Measurements from ENCODE around the gene EPHB3. TPM values are rescaled to one million over a fixed set of nuclear protein-coding genes. Genes with fewer than 3 reads are reported as not detected.

EPHB3 gene
- total and polyA plus RNA-seq, 4 experiments from 2014 or later = 0.04 to 0.79 (median 0.48) TPM

DNA sequence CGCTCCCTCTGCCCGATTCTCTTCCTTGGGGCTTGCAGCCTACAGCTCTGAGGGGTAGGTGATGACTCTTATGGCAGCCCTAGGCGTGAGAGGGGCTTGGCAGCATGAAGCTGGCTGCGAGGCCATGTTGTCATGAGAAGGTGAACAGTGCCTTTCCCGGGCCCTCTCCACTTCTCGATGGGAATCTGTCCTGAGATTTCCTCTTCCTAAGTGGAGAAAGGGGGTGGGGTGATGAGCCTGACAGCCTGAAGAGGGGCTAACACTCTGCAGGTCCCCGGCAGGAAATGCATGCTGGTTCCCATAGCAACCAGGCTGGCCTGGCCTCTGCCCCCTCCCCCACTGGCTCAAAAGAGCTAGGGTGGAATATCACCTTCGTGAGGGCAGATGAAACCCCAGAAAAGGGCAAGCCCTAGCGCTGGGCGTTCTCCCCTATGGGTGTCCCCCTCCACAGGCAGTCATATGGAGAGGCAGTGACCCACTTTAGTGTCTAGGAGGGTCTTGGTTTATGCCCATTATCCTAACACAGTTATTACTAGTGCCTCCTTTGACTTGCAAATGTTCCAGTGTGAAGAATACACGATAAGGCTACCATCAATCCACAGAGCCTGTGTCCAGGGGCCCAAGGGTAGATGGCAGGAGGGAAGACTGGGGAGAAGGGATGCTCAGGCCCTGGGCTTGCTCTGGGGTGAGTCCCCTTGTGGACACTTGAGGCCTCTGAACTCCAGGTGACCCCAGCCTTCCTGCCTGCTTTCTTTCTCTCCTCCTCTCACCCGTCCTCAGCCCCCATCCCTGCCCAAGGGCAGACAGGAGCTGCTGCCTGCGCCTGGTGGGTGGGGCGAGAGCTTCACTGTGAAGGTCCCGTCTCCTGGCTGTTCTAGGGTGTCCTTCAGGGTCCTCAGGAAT lies 13.2 kb downstream of the EPHB3 start:
- H3K9me3 Mint-ChIP-seq = no peaks in the 10 kb centered on the region
- H3K36me3 Mint-ChIP-seq = peaks cover 0 to 9% of the 10 kb centered on the region in 2 donors
- no peak overlapping the region for H3K27ac Mint-ChIP-seq
- peaks cover 6 to 21% of the 10 kb centered on the region in 2 donors for H3K27me3 Mint-ChIP-seq
- POLR2A ChIA-PET (ENCODE audit: partially characterized antibody) = no interaction called here
- CTCF ChIA-PET (ENCODE audit: partially characterized antibody) = interaction anchor here (2.1 kb wide), 1 partner anchor 14 kb away, joined by 6 read pairs; the partner anchor contains the start of gene EPHB3
- intact Hi-C loops (cut with micrococcal nuclease) = no loop called here
- no peak overlapping the region for H3K4me3 Mint-ChIP-seq
- Histone ChIP-seq H3K27ac (ENCODE audit: low read depth, low read length) (no peak overlapping the region), H3K4me3 (ENCODE audit: low read length in 2 of 2) (no peak overlapping the region), H3K9me3 (ENCODE audit: control insufficient read depth in 1 of 2, low read length in 2 of 2) (no peaks in the 10 kb centered on the region), H3K27me3 (ENCODE audit: insufficient read depth, low read length) (no peaks in the 10 kb centered on the region), H3K36me3 (ENCODE audit: insufficient read depth, low read length) (no peaks in the 10 kb centered on the region), H3K4me1 (ENCODE audit: insufficient read depth, low read length) (peaks cover 2% of the 10 kb centered on the region)
- no peaks in the 10 kb centered on the region for H3K4me1 Mint-ChIP-seq
- DNase-seq = no peak

DNA sequence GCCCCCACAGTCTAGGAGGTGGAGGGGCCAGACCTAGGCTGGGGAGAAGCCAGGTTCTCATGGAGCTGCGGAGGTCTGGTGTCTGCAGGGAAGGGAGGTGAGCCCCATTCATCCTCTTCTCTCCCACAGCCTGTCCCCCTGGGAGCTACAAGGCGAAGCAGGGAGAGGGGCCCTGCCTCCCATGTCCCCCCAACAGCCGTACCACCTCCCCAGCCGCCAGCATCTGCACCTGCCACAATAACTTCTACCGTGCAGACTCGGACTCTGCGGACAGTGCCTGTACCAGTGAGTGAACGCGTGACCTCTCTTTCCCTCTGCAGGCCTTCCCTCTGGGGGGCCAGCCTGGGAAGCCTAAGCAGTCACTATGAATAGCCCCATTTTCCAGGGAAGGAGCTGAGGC lies 14.1 kb downstream of the EPHB3 start:
- Mint-ChIP-seq H3K4me1 (peaks cover 0 to 4% (median 0%) of the 10 kb centered on the region in 4 donors), H3K4me3 (no peak overlapping the region), H3K9me3 (no peaks in the 10 kb centered on the region), H3K27me3 (peaks cover 3 to 20% of the 10 kb centered on the region in 2 donors), H3K27ac (no peak overlapping the region), H3K36me3 (peaks cover 0 to 9% of the 10 kb centered on the region in 2 donors)
- Histone ChIP-seq H3K36me3 (ENCODE audit: insufficient read depth, low read length) (no peaks in the 10 kb centered on the region), H3K4me1 (ENCODE audit: insufficient read depth, low read length) (no peaks in the 10 kb centered on the region), H3K27me3 (ENCODE audit: insufficient read depth, low read length) (no peaks in the 10 kb centered on the region), H3K27ac (ENCODE audit: low read depth, low read length) (no peak overlapping the region), H3K9me3 (ENCODE audit: control insufficient read depth in 1 of 2, low read length in 2 of 2) (no peaks in the 10 kb centered on the region), H3K4me3 (ENCODE audit: low read length in 2 of 2) (no peak overlapping the region)
- CTCF ChIA-PET (ENCODE audit: partially characterized antibody) = interaction anchor here (1.0 to 2.1 kb wide), 3 partner anchors 14 to 203 kb away, joined by 3 to 6 read pairs (median 5); partner anchors contain the start of gene EPHB3
- DNase-seq = no peak
- POLR2A ChIA-PET (ENCODE audit: partially characterized antibody) = no interaction called here
- intact Hi-C loops (cut with micrococcal nuclease) = no loop called here

DNA sequence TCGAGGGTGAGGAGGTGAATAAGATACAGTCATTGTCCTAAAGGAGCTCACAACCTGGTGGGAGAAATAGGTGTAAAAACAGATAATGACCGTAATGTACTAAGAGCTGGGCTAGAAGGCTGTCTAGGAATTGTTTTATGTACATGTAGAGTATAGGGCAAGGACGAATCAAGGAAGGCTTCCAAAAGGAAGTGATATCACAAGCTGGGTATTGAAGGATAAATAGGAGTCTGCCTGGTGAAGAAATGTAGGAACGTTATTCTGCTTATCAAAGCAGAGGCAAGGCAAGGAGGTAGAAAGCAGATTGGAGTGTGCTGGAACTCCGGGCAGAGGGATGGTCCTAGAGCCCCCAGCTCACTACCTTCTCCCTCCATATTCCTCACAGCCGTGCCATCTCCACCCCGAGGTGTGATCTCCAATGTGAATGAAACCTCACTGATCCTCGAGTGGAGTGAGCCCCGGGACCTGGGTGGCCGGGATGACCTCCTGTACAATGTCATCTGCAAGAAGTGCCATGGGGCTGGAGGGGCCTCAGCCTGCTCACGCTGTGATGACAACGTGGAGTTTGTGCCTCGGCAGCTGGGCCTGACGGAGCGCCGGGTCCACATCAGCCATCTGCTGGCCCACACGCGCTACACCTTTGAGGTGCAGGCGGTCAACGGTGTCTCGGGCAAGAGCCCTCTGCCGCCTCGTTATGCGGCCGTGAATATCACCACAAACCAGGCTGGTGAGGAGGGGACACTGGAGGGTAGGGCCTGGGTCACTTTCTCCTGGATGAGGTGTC lies 15.1 kb downstream of the EPHB3 start:
- intact Hi-C loops (cut with micrococcal nuclease) = no loop called here
- Mint-ChIP-seq H3K4me1 (peaks cover 0 to 4% (median 0%) of the 10 kb centered on the region in 4 donors), H3K9me3 (no peaks in the 10 kb centered on the region), H3K27me3 (peaks cover 0 to 14% of the 10 kb centered on the region in 2 donors), H3K4me3 (no peak overlapping the region), H3K27ac (no peak overlapping the region), H3K36me3 (peaks cover 0 to 9% of the 10 kb centered on the region in 2 donors)
- no peak overlapping the region for H3K4me3 ChIP-seq (ENCODE audit: low read length in 2 of 2)
- no peaks in the 10 kb centered on the region for H3K9me3 ChIP-seq (ENCODE audit: control insufficient read depth in 1 of 2, low read length in 2 of 2)
- H3K4me1 ChIP-seq (ENCODE audit: insufficient read depth, low read length) = no peaks in the 10 kb centered on the region
- no peaks in the 10 kb centered on the region for H3K36me3 ChIP-seq (ENCODE audit: insufficient read depth, low read length)
- ChIA-PET POLR2A (ENCODE audit: partially characterized antibody) (no interaction called here), CTCF (ENCODE audit: partially characterized antibody) (interaction anchor here (1.0 to 1.7 kb wide), 2 partner anchors 63 to 202 kb away, joined by 3 to 5 read pairs; no protein-coding TSS in a partner anchor)
- DNase-seq = no peak
- no peaks in the 10 kb centered on the region for H3K27me3 ChIP-seq (ENCODE audit: insufficient read depth, low read length)
- no peak overlapping the region for H3K27ac ChIP-seq (ENCODE audit: low read depth, low read length)

DNA sequence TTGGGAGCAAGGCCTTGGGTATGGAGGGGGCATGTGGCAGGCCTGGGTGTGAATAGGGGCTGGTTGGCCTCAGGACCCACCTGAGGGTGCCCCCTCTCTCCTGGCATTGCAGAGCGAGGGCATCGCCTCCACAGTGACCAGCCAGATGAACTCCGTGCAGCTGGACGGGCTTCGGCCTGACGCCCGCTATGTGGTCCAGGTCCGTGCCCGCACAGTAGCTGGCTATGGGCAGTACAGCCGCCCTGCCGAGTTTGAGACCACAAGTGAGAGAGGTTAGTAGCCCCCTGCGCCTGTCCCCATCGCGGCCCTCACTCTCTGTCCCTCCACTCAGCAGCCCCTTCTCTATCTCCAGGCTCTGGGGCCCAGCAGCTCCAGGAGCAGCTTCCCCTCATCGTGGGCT lies 16.0 kb downstream of the EPHB3 start:
- peaks cover 0 to 6% (median 2%) of the 10 kb centered on the region in 4 donors for H3K4me1 Mint-ChIP-seq

DNA sequence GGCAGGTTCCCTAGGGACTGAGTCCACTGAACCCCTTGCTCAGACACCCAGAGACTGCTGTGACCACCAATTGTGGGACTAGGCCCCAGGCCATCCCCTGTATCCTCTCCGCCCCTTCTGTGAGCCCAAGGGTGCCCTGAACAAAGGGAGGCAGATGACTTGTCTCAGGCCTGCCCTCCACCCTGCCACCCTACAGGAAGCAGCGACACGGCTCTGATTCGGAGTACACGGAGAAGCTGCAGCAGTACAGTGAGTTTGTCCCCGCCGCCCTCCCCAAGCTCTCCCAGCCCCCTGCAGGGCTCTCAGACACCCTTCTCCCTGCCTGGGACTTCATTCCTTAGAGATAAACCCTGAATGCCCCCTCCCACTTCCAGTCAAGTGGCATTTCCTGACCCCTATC lies 16.6 kb downstream of the EPHB3 start:
- DNase-seq = no peak
- Histone ChIP-seq H3K4me3 (ENCODE audit: low read length in 2 of 2) (no peak overlapping the region), H3K27ac (ENCODE audit: low read depth, low read length) (no peak overlapping the region), H3K27me3 (ENCODE audit: insufficient read depth, low read length) (peaks cover 2% of the 10 kb centered on the region), H3K36me3 (ENCODE audit: insufficient read depth, low read length) (no peaks in the 10 kb centered on the region), H3K4me1 (ENCODE audit: insufficient read depth, low read length) (no peaks in the 10 kb centered on the region), H3K9me3 (ENCODE audit: control insufficient read depth in 1 of 2, low read length in 2 of 2) (no peaks in the 10 kb centered on the region)
- H3K9me3 Mint-ChIP-seq = no peaks in the 10 kb centered on the region
- POLR2A ChIA-PET (ENCODE audit: partially characterized antibody) = no interaction called here
- CTCF ChIA-PET (ENCODE audit: partially characterized antibody) = no interaction called here
- H3K4me1 Mint-ChIP-seq = peaks cover 4 to 12% (median 6%) of the 10 kb centered on the region in 4 donors
- intact Hi-C loops (cut with micrococcal nuclease) = no loop called here
- H3K36me3 Mint-ChIP-seq = peaks cover 0 to 9% of the 10 kb centered on the region in 2 donors
- no peak overlapping the region for H3K4me3 Mint-ChIP-seq
- peaks cover 8 to 14% of the 10 kb centered on the region in 2 donors for H3K27me3 Mint-ChIP-seq
- no peak overlapping the region for H3K27ac Mint-ChIP-seq

More for the DNA sequence above, 16.0 kb downstream of the EPHB3 start:
- Mint-ChIP-seq H3K9me3 (no peaks in the 10 kb centered on the region), H3K27ac (no peak overlapping the region), H3K36me3 (peaks cover 0 to 9% of the 10 kb centered on the region in 2 donors), H3K27me3 (peaks cover 3 to 10% of the 10 kb centered on the region in 2 donors), H3K4me3 (no peak overlapping the region)
- Histone ChIP-seq H3K9me3 (ENCODE audit: control insufficient read depth in 1 of 2, low read length in 2 of 2) (no peaks in the 10 kb centered on the region), H3K36me3 (ENCODE audit: insufficient read depth, low read length) (no peaks in the 10 kb centered on the region), H3K4me3 (ENCODE audit: low read length in 2 of 2) (no peak overlapping the region), H3K27ac (ENCODE audit: low read depth, low read length) (no peak overlapping the region), H3K27me3 (ENCODE audit: insufficient read depth, low read length) (no peaks in the 10 kb centered on the region), H3K4me1 (ENCODE audit: insufficient read depth, low read length) (no peaks in the 10 kb centered on the region)
- CTCF ChIA-PET (ENCODE audit: partially characterized antibody) = no interaction called here
- POLR2A ChIA-PET (ENCODE audit: partially characterized antibody) = no interaction called here
- intact Hi-C loops (cut with micrococcal nuclease) = no loop called here
- DNase-seq = no peak

DNA sequence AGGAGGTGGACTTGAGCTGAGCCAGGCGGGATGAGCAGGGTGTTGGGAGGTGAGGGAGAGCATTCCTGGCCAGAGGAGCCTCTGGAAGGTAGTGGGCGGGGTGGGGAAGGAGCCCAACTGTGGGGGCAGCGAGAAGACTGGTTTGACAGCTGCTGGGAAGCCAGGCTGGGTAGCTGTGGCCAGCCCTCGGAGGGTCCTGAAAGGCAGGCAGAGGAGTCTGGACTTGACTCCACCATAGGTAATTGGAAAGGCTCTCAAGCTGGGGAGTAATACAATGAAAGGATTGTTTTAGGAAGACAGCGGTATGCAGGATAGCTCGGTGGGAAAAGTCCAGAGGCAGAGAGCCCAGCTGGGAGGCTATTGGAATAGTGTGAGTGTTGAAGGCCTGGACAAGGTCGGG lies 17.2 kb downstream of the EPHB3 start:
- Mint-ChIP-seq H3K27ac (peak overlapping the region in 2 of 7 donors; percentile 15 to 32), H3K36me3 (peaks cover 0 to 9% of the 10 kb centered on the region in 2 donors), H3K27me3 (peaks cover 8 to 14% of the 10 kb centered on the region in 2 donors)

DNA sequence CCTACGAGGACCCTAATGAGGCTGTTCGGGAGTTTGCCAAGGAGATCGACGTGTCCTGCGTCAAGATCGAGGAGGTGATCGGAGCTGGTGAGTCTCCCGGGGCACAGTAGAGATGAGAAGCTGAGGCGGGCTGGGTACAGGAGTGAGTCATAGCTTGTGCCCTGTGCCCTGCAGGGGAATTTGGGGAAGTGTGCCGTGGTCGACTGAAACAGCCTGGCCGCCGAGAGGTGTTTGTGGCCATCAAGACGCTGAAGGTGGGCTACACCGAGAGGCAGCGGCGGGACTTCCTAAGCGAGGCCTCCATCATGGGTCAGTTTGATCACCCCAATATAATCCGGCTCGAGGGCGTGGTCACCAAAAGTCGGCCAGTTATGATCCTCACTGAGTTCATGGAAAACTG lies 17.9 kb downstream of the EPHB3 start:
- peaks cover 3% of the 10 kb centered on the region for H3K27me3 ChIP-seq (ENCODE audit: insufficient read depth, low read length)
- Mint-ChIP-seq H3K27me3 (peaks cover 8 to 15% of the 10 kb centered on the region in 2 donors), H3K4me1 (peaks cover 4 to 12% (median 8%) of the 10 kb centered on the region in 4 donors), H3K27ac (no peak overlapping the region), H3K9me3 (no peaks in the 10 kb centered on the region), H3K4me3 (no peak overlapping the region), H3K36me3 (peaks cover 0 to 9% of the 10 kb centered on the region in 2 donors)
- no peak overlapping the region for H3K27ac ChIP-seq (ENCODE audit: low read depth, low read length)
- ChIA-PET CTCF (ENCODE audit: partially characterized antibody) (no interaction called here), POLR2A (ENCODE audit: partially characterized antibody) (no interaction called here)
- H3K36me3 ChIP-seq (ENCODE audit: insufficient read depth, low read length) = no peaks in the 10 kb centered on the region
- intact Hi-C loops (cut with micrococcal nuclease) = no loop called here
- DNase-seq = no peak
- no peak overlapping the region for H3K4me3 ChIP-seq (ENCODE audit: low read length in 2 of 2)
- no peaks in the 10 kb centered on the region for H3K9me3 ChIP-seq (ENCODE audit: control insufficient read depth in 1 of 2, low read length in 2 of 2)
- H3K4me1 ChIP-seq (ENCODE audit: insufficient read depth, low read length) = no peaks in the 10 kb centered on the region

More for the DNA sequence above, 17.2 kb downstream of the EPHB3 start:
- Histone ChIP-seq H3K4me1 (ENCODE audit: insufficient read depth, low read length) (no peaks in the 10 kb centered on the region), H3K4me3 (ENCODE audit: low read length in 2 of 2) (no peak overlapping the region), H3K27ac (ENCODE audit: low read depth, low read length) (no peak overlapping the region), H3K36me3 (ENCODE audit: insufficient read depth, low read length) (no peaks in the 10 kb centered on the region), H3K27me3 (ENCODE audit: insufficient read depth, low read length) (peaks cover 3% of the 10 kb centered on the region), H3K9me3 (ENCODE audit: control insufficient read depth in 1 of 2, low read length in 2 of 2) (no peaks in the 10 kb centered on the region)
- H3K9me3 Mint-ChIP-seq = no peaks in the 10 kb centered on the region
- no peak for DNase-seq
- CTCF ChIA-PET (ENCODE audit: partially characterized antibody) = no interaction called here
- H3K4me3 Mint-ChIP-seq = no peak overlapping the region
- POLR2A ChIA-PET (ENCODE audit: partially characterized antibody) = no interaction called here
- intact Hi-C loops (cut with micrococcal nuclease) = no loop called here
- H3K4me1 Mint-ChIP-seq = peaks cover 4 to 12% (median 6%) of the 10 kb centered on the region in 4 donors
